Stimulated activated CD4-positive, alpha-beta T cell treated with anti-CD3 and anti-CD28 coated beads, Interleukin-4, amount 100 ng/mL, for 4 hours (primary cell): ENCODE results near the gene CAP1.
"Not testable (repeated sequence)": the region's sequence is repeated elsewhere in the genome, so short reads cannot be mapped to it uniquely, and the experiment has no call there.

Source experiments
- DNase-seq, 2 experiments: peaks; one replicate each; pipeline ENCODE4 v3.0.0-alpha.2; 2020

CAP1 gene

GRCh38 chr1:40040511-40041465 is at the start of gene CAP1:
Gene CAP1, plus strand, starts transcription at chr1:40040729. Its CDS starts 18,618 bp downstream, at chr1:40059347.
- DNase-seq, result peak; percentile 100

- DNase-seq, result no peak
Measured at GRCh38 chr1:39992234-39992633, 48.3 kb upstream of the CAP1 start.

- DNase-seq, result no peak
Measured at GRCh38 chr1:39992888-39993287, 47.6 kb upstream of the CAP1 start.

GRCh38 chr1:39995973-39996393 is 44.5 kb upstream of the CAP1 start:
- DNase-seq, result no peak

- no peak for DNase-seq
Measured at GRCh38 chr1:39996396-39997004, 44.0 kb upstream of the CAP1 start.

- no peak for DNase-seq
Measured at GRCh38 chr1:40001456-40001855, 39.1 kb upstream of the CAP1 start.

GRCh38 chr1:40003156-40004093 is 37.1 kb upstream of the CAP1 start:
- no peak for DNase-seq

GRCh38 chr1:40004857-40005256 is 35.7 kb upstream of the CAP1 start:
- no peak for DNase-seq

GRCh38 chr1:40007481-40008034 is 33.0 kb upstream of the CAP1 start:
- not testable (repeated sequence) for DNase-seq

GRCh38 chr1:40011198-40011597 is 29.3 kb upstream of the CAP1 start:
- no peak for DNase-seq

GRCh38 chr1:40014253-40014706 is 26.2 kb upstream of the CAP1 start:
- no peak for DNase-seq

GRCh38 chr1:40014812-40015594 is 25.5 kb upstream of the CAP1 start:
- DNase-seq, result no peak

GRCh38 chr1:40017951-40018575 is 22.5 kb upstream of the CAP1 start:
- DNase-seq, result no peak

GRCh38 chr1:40020447-40021085 is 20.0 kb upstream of the CAP1 start:
- no peak for DNase-seq

GRCh38 chr1:40023379-40023944 is 17.1 kb upstream of the CAP1 start:
- DNase-seq, result no peak

GRCh38 chr1:40024671-40025070 is 15.9 kb upstream of the CAP1 start:
- no peak for DNase-seq

GRCh38 chr1:40027647-40028046 is 12.9 kb upstream of the CAP1 start:
- no peak for DNase-seq

GRCh38 chr1:40029608-40030007 is 10.9 kb upstream of the CAP1 start:
- no peak for DNase-seq

GRCh38 chr1:40030528-40031135 is 9.9 kb upstream of the CAP1 start:
- no peak for DNase-seq
